Prostate gland (tissue), 2 donors: ENCODE measurements around the gene ULK1. TPM values are rescaled to one million over a fixed set of nuclear protein-coding genes. Genes with fewer than 3 reads are reported as not detected.

Source experiments
- DNase-seq: peaks from one replicate; pipeline ENCODE4 v3.0.0-alpha.2; 2019; ENCODE audit warnings: low spot score
- H3K27ac ChIP-seq, 2 donors: fragments of 200-600 bp; sonication (generic); 2 replicates each; pipeline ENCODE4 v1.5.1; 2017 to 2019
- H3K27me3 ChIP-seq: fragments of 200-600 bp; sonication (generic); replicated peaks from 2 replicates; pipeline ENCODE4 v1.5.1; 2019; ENCODE audit not compliant: insufficient read depth
- H3K36me3 ChIP-seq, 2 donors: fragments of 200-600 bp; sonication (generic); 1 replicate in 1 of 2; 2 replicates in 1 of 2; pipeline versions ENCODE4 v1.5.1 to v1.8.1; 2017 to 2019
- H3K4me1 ChIP-seq: fragments of 200-600 bp; sonication (generic); replicated peaks from 2 replicates; pipeline ENCODE4 v1.5.1; 2019
- H3K4me3 ChIP-seq, 2 donors: fragments of 200-600 bp; sonication (generic); 2 replicates each; pipeline ENCODE4 v1.5.1; 2017 to 2019
- H3K9me3 ChIP-seq: fragments of 200-600 bp; sonication (generic); 2 replicates; pipeline ENCODE4 v1.5.1; 2017
- POLR2A ChIP-seq: fragments of 450-650 bp; IDR thresholded peaks from one replicate; pipeline ENCODE4 v1.6.1; 2016; ENCODE audit warnings: antibody characterized with exemption, mild to moderate bottlenecking
- POLR2AphosphoS5 ChIP-seq: sonication (generic); formaldehyde crosslinking; IDR thresholded peaks from one replicate; pipeline ENCODE4 v1.6.1; 2017; ENCODE audit warnings: antibody characterized with exemption
- WGBS: methylation state at CpG from one replicate; pipeline ENCODE4 v1.1.5; 2018; 5-methylcytosine and 5-hydroxymethylcytosine counted together
- intact Hi-C: fragments of 100-400 bp; cut with DNase I; formaldehyde crosslinking; loops from one replicate; pipeline ENCODE4 v1.14.2; 2022
- total RNA-seq, 2 donors: library from RNA; depleted of rRNA; stranded (reverse); fragments of >200 nt; gene quantifications; one replicate each; pipeline ENCODE4 v1.1.0, GENCODE V29; 2016
- TF ChIP-seq, protein P1 (sequence below), 4 experiments: fragments of 200-600 bp in 2 of 4; fragments of 450-650 bp in 2 of 4; sonication (generic) in 2 of 4; IDR thresholded peaks; 1 replicate in 3 of 4; 2 replicates in 1 of 4; pipeline ENCODE4 v1.5.1; 2016 to 2019; ENCODE audit warnings: antibody characterized with exemption in 4 of 4, mild to moderate bottlenecking in 2 of 4, moderate library complexity in 2 of 4

ULK1 gene
- total RNA-seq, 2 donors from 2014 or later = 26.2 to 62.5 TPM

DNA sequence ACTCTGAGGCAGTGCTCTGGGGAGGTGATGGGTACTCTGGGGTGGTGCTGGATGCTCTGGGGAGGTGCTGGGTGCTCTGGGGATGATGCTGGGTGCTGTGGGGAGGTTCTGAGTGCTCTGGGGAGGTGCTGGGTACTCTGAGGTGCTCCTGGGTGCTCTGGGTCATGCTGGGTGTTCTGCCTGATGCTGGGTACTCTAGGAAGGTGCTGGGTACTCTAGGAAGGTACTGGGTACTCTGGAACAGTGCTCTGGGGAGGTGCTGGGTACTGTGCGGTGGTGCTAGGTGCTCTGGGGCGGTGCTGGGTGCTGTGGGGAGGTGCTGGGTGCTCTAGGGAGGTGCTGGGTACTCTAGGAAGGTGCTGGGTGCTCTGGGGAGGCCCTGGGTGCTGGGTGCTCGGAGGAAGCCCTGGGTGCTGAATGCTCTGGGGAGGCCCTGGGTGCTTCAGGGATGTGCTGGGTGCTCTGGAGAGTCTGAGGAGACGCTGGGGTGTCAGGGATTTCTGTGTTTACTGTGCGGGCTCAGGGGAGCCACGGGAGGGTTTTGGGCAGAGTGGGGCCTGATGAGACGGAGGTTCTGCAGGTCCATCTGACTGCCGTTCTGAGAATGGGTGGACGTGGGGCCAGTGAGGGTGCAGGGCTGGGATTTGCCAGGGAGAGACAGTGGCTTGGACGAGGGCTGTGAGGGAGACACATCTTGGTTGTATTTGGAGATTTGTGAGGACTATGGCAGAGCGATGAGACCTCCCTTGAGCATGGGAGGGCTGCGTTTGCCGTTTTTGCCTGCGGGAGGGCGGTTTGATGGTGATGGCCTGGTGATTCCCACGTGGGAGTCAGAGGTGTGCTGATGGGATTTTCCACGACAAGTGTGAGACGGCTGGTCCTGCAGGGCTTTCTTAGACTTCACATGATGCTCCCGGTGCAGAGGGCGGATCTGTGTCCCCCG, 36.2 kb upstream of the ULK1 start:
- WGBS = 79% methylated on average over 21 of the region's 21 CpGs
- Histone ChIP-seq H3K36me3 (no peaks in the 10 kb centered on the region), H3K4me1 (no peaks in the 10 kb centered on the region), H3K27me3 (peaks cover 5% of the 10 kb centered on the region), H3K27ac (no peak overlapping the region), H3K9me3 (no peaks in the 10 kb centered on the region), H3K4me3 (no peak overlapping the region)
- intact Hi-C loops = no loop called here
- TF ChIP-seq POLR2A (no peak), POLR2AphosphoS5 (no peak)
- TF ChIP-seq, protein P1, sequence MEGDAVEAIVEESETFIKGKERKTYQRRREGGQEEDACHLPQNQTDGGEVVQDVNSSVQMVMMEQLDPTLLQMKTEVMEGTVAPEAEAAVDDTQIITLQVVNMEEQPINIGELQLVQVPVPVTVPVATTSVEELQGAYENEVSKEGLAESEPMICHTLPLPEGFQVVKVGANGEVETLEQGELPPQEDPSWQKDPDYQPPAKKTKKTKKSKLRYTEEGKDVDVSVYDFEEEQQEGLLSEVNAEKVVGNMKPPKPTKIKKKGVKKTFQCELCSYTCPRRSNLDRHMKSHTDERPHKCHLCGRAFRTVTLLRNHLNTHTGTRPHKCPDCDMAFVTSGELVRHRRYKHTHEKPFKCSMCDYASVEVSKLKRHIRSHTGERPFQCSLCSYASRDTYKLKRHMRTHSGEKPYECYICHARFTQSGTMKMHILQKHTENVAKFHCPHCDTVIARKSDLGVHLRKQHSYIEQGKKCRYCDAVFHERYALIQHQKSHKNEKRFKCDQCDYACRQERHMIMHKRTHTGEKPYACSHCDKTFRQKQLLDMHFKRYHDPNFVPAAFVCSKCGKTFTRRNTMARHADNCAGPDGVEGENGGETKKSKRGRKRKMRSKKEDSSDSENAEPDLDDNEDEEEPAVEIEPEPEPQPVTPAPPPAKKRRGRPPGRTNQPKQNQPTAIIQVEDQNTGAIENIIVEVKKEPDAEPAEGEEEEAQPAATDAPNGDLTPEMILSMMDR (IDR thresholded peaks at IDR 0.05) = no peak
- no peak for DNase-seq

- H3K27me3 ChIP-seq = no peaks in the 10 kb centered on the region
- H3K4me3 ChIP-seq = no peak overlapping the region
- H3K4me1 ChIP-seq = no peaks in the 10 kb centered on the region
- no peak overlapping the region for H3K27ac ChIP-seq
- WGBS = 25% methylated on average over 22 of the region's 22 CpGs
- no peak for DNase-seq
- H3K9me3 ChIP-seq = no peaks in the 10 kb centered on the region
- H3K36me3 ChIP-seq = no peaks in the 10 kb centered on the region
- TF ChIP-seq POLR2A (no peak), POLR2AphosphoS5 (no peak)
- TF ChIP-seq, protein P1 (IDR thresholded peaks at IDR 0.05) = no peak
- intact Hi-C loops = no loop called here
These were observed 33.8 kb upstream of the ULK1 start for GRCh38 chr12:131860472-131861260.

GRCh38 chr12:131861261-131862083, 33.0 kb upstream of the ULK1 start:
- DNase-seq = no peak
- 91% methylated on average over 12 of the region's 12 CpGs for WGBS
- no peak overlapping the region for H3K27ac ChIP-seq
- H3K27me3 ChIP-seq = no peaks in the 10 kb centered on the region
- no peak overlapping the region for H3K4me3 ChIP-seq
- no peak for TF ChIP-seq POLR2A
- TF ChIP-seq, protein P1 (IDR thresholded peaks at IDR 0.05) = no peak
- no peak for TF ChIP-seq POLR2AphosphoS5
- H3K36me3 ChIP-seq = no peaks in the 10 kb centered on the region
- H3K4me1 ChIP-seq = no peaks in the 10 kb centered on the region
- no peaks in the 10 kb centered on the region for H3K9me3 ChIP-seq
- intact Hi-C loops = no loop called here

GRCh38 chr12:131862084-131862441, 32.4 kb upstream of the ULK1 start:
- intact Hi-C loops = no loop called here
- Histone ChIP-seq H3K27ac (no peak overlapping the region), H3K4me3 (no peak overlapping the region), H3K27me3 (no peaks in the 10 kb centered on the region), H3K36me3 (no peaks in the 10 kb centered on the region), H3K9me3 (no peaks in the 10 kb centered on the region), H3K4me1 (no peaks in the 10 kb centered on the region)
- 63% methylated on average over 4 of the region's 4 CpGs for WGBS
- TF ChIP-seq POLR2A (no peak), POLR2AphosphoS5 (no peak)
- TF ChIP-seq, protein P1 (IDR thresholded peaks at IDR 0.05) = no peak
- DNase-seq = no peak
